Heart right ventricle (tissue), 16 donors: ENCODE measurements around the gene PDPK1. TPM values are rescaled to one million over a fixed set of nuclear protein-coding genes. Genes with fewer than 3 reads are reported as not detected.

ENCODE experiments used
- ATAC-seq, 8 donors: fragments of 200-7000 bp; cut with Tn5 transposase; one replicate each; pipeline ENCODE4 v1.9.1; 2020; ENCODE audit warnings: mild to moderate bottlenecking in 8 of 8, moderate library complexity in 8 of 8, moderate number of reproducible peaks in 1 of 8
- DNase-seq, 2 donors: peaks; one replicate each; pipeline ENCODE4 v3.0.0-alpha.2; 2020
- H3K27ac ChIP-seq, 10 donors: fragments of 200-600 bp; sonication (generic) in 2 of 10; one replicate each; pipeline versions ENCODE4 v1.5.0 to v1.8.0; 2020 to 2022; ENCODE audit warnings: mild to moderate bottlenecking in 3 of 10
- H3K27me3 ChIP-seq, 7 donors: fragments of 200-600 bp; one replicate each; pipeline ENCODE4 v1.8.0; 2021 to 2022; ENCODE audit warnings: mild to moderate bottlenecking in 2 of 7
- H3K36me3 ChIP-seq, 9 donors: fragments of 200-600 bp; sonication (generic) in 1 of 9; one replicate each; pipeline versions ENCODE4 v1.5.0 to v1.8.0; 2020 to 2022; ENCODE audit warnings: mild to moderate bottlenecking in 2 of 9
- H3K4me1 ChIP-seq, 9 donors: fragments of 200-600 bp; sonication (generic) in 1 of 9; one replicate each; pipeline versions ENCODE4 v1.5.0 to v1.8.0; 2020 to 2022; ENCODE audit warnings: mild to moderate bottlenecking in 4 of 9
- H3K4me3 ChIP-seq, 10 donors: fragments of 200-600 bp; sonication (generic) in 2 of 10; one replicate each; pipeline versions ENCODE4 v1.5.0 to v1.8.0; 2020 to 2022; ENCODE audit warnings: mild to moderate bottlenecking in 7 of 10, moderate library complexity in 2 of 10
- H3K9me3 ChIP-seq, 11 donors: fragments of 200-600 bp in 10 of 11; sonication (generic) in 2 of 11; one replicate each; pipeline versions ENCODE4 v1.5.0 to v1.8.0; 2013 to 2022; ENCODE audit warnings: mild to moderate bottlenecking in 2 of 11, control low read depth in 1 of 11, moderate library complexity in 1 of 11
- CTCF ChIP-seq, 9 donors: fragments of 200-600 bp; sonication (generic) in 2 of 9; IDR thresholded peaks; one replicate each; pipeline versions ENCODE4 v1.5.0 to v1.8.0; 2021 to 2022; ENCODE audit warnings: antibody characterized with exemption in 9 of 9, mild to moderate bottlenecking in 5 of 9, moderate library complexity in 1 of 9
- WGBS, 2 donors: extraction: QIAGEN DNeasy Blood & Tissue Kit; methylation state at CpG; one replicate each; pipeline ENCODE4 v1.1.7; 2013; ENCODE audit warnings: inconsistent platforms in 1 of 2; 5-methylcytosine and 5-hydroxymethylcytosine counted together
- intact Hi-C, 10 donors: fragments of 100-400 bp; cut with DNase I; formaldehyde crosslinking; loops; one replicate each; pipeline versions ENCODE4 v1.11.1 to v1.14.2; 2022
- polyA plus RNA-seq, 2 donors: library from polyadenylated mRNA; stranded (reverse); fragments of 200-250 nt; gene quantifications; one replicate each; pipeline ENCODE4 v1.2.3, GENCODE V29; 2013
- total RNA-seq, 10 donors: library from RNA; stranded (reverse); fragmentation: NEBNext Ultra II Directional in 3 of 10; extraction: Animal tissue kit (Norgen Biotek cat#: 25700) in 3 of 10; gene quantifications; one replicate each; pipeline versions ENCODE4 v1.2.1 to v1.2.4, GENCODE V29; 2021 to 2023
- donor health status: Arrhythmogenic right ventricular cardiomyopathy.
- donor health status: ischemic (EF 13 %, LVEDD 7.1; RV severe dilation, severe dysfunction).
- donor health status: healthy with polysubstance abuse.
- donor health status: DM: no; HTN: yes; CAD: no.
- donor health status: DM: no; HTN: no; CAD: no.
- donor health status: ischemic (EF 25% LVEDD 6.9; RV normal size, moderate dysfunction).
- donor health status: ischemic (EF 25% LVEDD 5.7; RV mildly dilated, moderate dysfunction).
- donor health status: healthy.
- donor health status: DM: yes; HTN: yes; CAD: no.
- donor health status: Ischemic cardiomyopathy.
- donor health status: ischemic (EF 35%, LVEDD 5.7; RV mildly dilated, moderate dysfunction).
- donor health status: nonischemic (EF 11% LVEDD 7.7; RV severe dilation, severe dysfunction).
- donor health status: DM: yes; HTN: yes; CAD: no.
- donor health status: PGD.
- donor health status: ischemic (EF 29% LVEDD 5.4; RV normal size, mild dysfunction).
- donor health status: nonischemic (EF 23%, LVEDD 6.1; RV moderate dilation, normal function).

Gene PDPK1
- total and polyA plus RNA-seq, 12 donors, result 11.0 to 47.7 (median 37.8) TPM

- intact Hi-C loops, result no loop called here
- Histone ChIP-seq H3K4me3 (no peak overlapping the region), H3K27ac (no peak overlapping the region), H3K9me3 (no peaks in the 10 kb centered on the region), H3K36me3 (peaks cover 0 to 18% (median 0%) of the 10 kb centered on the region in 9 donors), H3K27me3 (no peaks in the 10 kb centered on the region), H3K4me1 (peaks cover 4 to 16% (median 7%) of the 10 kb centered on the region in 9 donors)
- no peak for TF ChIP-seq CTCF (IDR thresholded peaks at IDR 0.05)
- WGBS, 2 donors, result 95% methylated on average over 13 of the region's 13 CpGs
- DNase-seq (no peak), ATAC-seq (no peak)
Observed at GRCh38 chr16:2492292-2492691, 45.5 kb upstream of the PDPK1 start.

- no peak for TF ChIP-seq CTCF (IDR thresholded peaks at IDR 0.05)
- no peak overlapping the region for H3K27ac ChIP-seq
- no peak for ATAC-seq
Observed at GRCh38 chr16:2493605-2494004, 44.2 kb upstream of the PDPK1 start.

GRCh38 chr16:2494616-2495015 is 43.2 kb upstream of the PDPK1 start:
- no peaks in the 10 kb centered on the region for H3K27me3 ChIP-seq
- ATAC-seq, result no peak
- TF ChIP-seq CTCF (IDR thresholded peaks at IDR 0.05), result no peak
- 70 to 84% methylated on average over 5 of the region's 5 CpGs for WGBS, 2 donors
- peaks cover 21 to 31% (median 28%) of the 10 kb centered on the region in 9 donors for H3K4me1 ChIP-seq
- H3K36me3 ChIP-seq, result peaks cover 0 to 30% (median 0%) of the 10 kb centered on the region in 9 donors
- H3K9me3 ChIP-seq, result no peaks in the 10 kb centered on the region
- intact Hi-C loops, result loop anchor here in 5 of 10 donors (5.0 kb wide), 2 partner anchors 67 to 152 kb away; partner anchors contain the start of genes CCNF (in 4 of the 5) and ABCA3 (in 2 of the 5)
- no peak overlapping the region for H3K27ac ChIP-seq
- no peak for DNase-seq
- no peak overlapping the region for H3K4me3 ChIP-seq

More at GRCh38 chr16:2493605-2494004, 44.2 kb upstream of the PDPK1 start:
- Histone ChIP-seq H3K4me1 (peaks cover 17 to 21% (median 20%) of the 10 kb centered on the region in 9 donors), H3K36me3 (peaks cover 0 to 24% (median 0%) of the 10 kb centered on the region in 9 donors), H3K27me3 (no peaks in the 10 kb centered on the region), H3K9me3 (no peaks in the 10 kb centered on the region), H3K4me3 (no peak overlapping the region)
- 95 to 96% methylated on average over 6 of the region's 6 CpGs for WGBS, 2 donors
- intact Hi-C loops, result no loop called here
- DNase-seq, result no peak

GRCh38 chr16:2495041-2495440 is 42.8 kb upstream of the PDPK1 start:
- Histone ChIP-seq H3K27ac (no peak overlapping the region), H3K9me3 (no peaks in the 10 kb centered on the region), H3K4me1 (peaks cover 21 to 32% (median 29%) of the 10 kb centered on the region in 9 donors), H3K27me3 (no peaks in the 10 kb centered on the region), H3K36me3 (peaks cover 0 to 31% (median 0%) of the 10 kb centered on the region in 9 donors), H3K4me3 (no peak overlapping the region)
- DNase-seq (no peak), ATAC-seq (no peak)
- 98 to 99% methylated on average over 5 of the region's 5 CpGs for WGBS, 2 donors
- no peak for TF ChIP-seq CTCF (IDR thresholded peaks at IDR 0.05)
- intact Hi-C loops, result loop anchor here in 5 of 10 donors (5.0 kb wide), 2 partner anchors 68 to 153 kb away; partner anchors contain the start of genes CCNF (in 4 of the 5) and ABCA3 (in 2 of the 5)
